Right atrium auricular region (tissue), 2 donors: Measurements from ENCODE around the gene USH2A. TPM values are rescaled to one million over a fixed set of nuclear protein-coding genes. Genes with fewer than 3 reads are reported as not detected.

Source experiments
- DNase-seq: peaks from one replicate; pipeline ENCODE4 v3.0.0-alpha.2; 2019; ENCODE audit warnings: low spot score
- H3K27ac ChIP-seq, 2 donors: fragments of 200-600 bp; sonication (generic); 1 replicate in 1 of 2; 2 replicates in 1 of 2; pipeline ENCODE4 v1.5.1; 2016 to 2019
- H3K27me3 ChIP-seq, 2 donors: fragments of 200-600 bp; sonication (generic); one replicate each; pipeline versions ENCODE4 v1.5.1 to v1.6.0; 2017 to 2019
- H3K36me3 ChIP-seq: fragments of 200-600 bp; sonication (generic); one replicate; pipeline ENCODE4 v1.5.1; 2016
- H3K4me1 ChIP-seq, 2 donors: fragments of 200-600 bp; sonication (generic); one replicate each; pipeline versions ENCODE4 v1.5.1 to v1.6.0; 2017 to 2019
- H3K4me3 ChIP-seq, 2 donors: fragments of 200-600 bp; sonication (generic); 1 replicate in 1 of 2; 2 replicates in 1 of 2; pipeline ENCODE4 v1.5.1; 2017 to 2019; ENCODE audit warnings: mild to moderate bottlenecking in 1 of 2, moderate library complexity in 1 of 2
- H3K9me3 ChIP-seq, 2 donors: fragments of 200-600 bp; sonication (generic); one replicate each; pipeline ENCODE4 v1.5.1; 2019
- total RNA-seq, 2 donors: library from RNA; depleted of rRNA; stranded (reverse); fragments of >200 nt; gene quantifications; one replicate each; pipeline ENCODE4 v1.1.0, GENCODE V29; 2016
- TF ChIP-seq, protein P1 (sequence below), 2 donors: fragments of 200-600 bp; sonication (generic); IDR thresholded peaks; one replicate each; pipeline ENCODE4 v1.5.1; 2019; ENCODE audit warnings: antibody characterized with exemption in 2 of 2

Gene USH2A
- total RNA-seq, 2 donors from 2014 or later: 2.4 to 5.6 TPM

DNA sequence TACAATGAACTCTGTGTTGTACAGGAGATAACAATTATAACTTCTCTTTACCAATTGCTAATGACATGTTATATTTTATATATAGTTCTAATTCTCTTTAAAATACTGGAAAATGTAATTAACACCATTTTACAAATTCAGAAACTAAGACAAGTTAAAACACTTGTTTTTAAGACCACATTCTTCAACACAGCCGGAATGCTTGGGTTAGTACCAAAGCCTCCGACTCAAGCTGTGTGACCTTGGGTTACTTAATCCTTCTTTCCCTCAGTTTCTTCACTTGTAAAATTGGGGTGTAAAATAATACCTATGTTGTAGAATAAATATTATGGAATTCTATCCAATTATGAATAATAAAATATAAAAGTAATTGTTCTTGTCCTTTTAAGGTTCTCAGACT lies 378.7 kb downstream of the USH2A start:
- H3K4me1 ChIP-seq: no peaks in the 10 kb centered on the region
- TF ChIP-seq, protein P1, sequence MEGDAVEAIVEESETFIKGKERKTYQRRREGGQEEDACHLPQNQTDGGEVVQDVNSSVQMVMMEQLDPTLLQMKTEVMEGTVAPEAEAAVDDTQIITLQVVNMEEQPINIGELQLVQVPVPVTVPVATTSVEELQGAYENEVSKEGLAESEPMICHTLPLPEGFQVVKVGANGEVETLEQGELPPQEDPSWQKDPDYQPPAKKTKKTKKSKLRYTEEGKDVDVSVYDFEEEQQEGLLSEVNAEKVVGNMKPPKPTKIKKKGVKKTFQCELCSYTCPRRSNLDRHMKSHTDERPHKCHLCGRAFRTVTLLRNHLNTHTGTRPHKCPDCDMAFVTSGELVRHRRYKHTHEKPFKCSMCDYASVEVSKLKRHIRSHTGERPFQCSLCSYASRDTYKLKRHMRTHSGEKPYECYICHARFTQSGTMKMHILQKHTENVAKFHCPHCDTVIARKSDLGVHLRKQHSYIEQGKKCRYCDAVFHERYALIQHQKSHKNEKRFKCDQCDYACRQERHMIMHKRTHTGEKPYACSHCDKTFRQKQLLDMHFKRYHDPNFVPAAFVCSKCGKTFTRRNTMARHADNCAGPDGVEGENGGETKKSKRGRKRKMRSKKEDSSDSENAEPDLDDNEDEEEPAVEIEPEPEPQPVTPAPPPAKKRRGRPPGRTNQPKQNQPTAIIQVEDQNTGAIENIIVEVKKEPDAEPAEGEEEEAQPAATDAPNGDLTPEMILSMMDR (IDR thresholded peaks at IDR 0.05): no peak
- DNase-seq: no peak
- H3K27ac ChIP-seq: no peak overlapping the region
- no peak overlapping the region for H3K4me3 ChIP-seq
- no peaks in the 10 kb centered on the region for H3K36me3 ChIP-seq
- H3K27me3 ChIP-seq: no peaks in the 10 kb centered on the region
- H3K9me3 ChIP-seq: no peaks in the 10 kb centered on the region

DNA sequence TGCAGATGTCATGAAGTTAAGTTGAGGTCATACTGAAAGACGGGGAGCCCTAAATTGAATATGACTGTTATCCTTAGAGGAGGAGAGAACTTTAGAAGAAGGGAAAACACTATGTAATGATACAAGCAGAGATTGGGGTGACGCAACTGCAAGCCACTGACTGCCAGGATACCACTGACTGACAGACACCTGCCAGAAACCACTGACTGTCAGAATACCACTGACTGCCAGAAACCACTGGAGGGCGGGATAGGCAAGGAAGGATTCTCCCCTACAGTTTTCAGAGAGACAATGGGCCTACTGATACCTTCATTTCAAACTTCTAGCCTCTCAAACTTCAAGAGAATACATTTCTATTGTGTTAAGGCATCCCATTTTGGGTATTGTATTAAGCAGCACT lies 388.7 kb downstream of the USH2A start:
- no peak for DNase-seq
- H3K36me3 ChIP-seq: no peaks in the 10 kb centered on the region

DNA sequence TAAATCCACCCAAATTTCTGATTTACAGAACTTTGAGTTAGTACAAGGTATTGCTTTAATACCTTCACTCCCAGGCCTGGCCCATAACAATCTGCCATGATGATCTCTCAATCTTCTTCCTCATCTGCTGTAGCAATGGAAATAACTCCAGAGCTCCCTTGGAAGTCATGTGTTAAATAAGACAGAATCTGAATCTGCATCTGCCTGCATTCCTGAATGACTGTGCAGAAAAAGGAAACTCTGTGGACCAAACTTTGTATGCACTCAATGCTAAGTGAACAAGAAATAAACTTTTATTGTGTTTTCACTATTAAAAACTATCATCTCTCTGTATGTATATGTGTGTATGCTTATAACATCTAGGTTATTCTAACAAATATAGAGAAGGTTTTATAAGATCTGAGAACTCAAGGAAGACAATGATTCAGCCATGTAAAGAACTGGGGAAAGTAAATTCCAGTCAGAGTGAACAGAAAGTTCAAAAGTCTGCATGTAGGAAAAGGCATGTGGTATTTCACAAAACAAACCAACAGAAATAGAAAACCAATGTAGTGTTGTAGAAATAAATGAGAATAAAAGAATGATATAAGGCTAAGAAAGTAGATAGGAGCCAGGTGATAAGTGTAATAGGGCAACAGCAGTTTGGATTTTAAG lies 390.2 kb downstream of the USH2A start:
- H3K36me3 ChIP-seq: no peaks in the 10 kb centered on the region
- no peaks in the 10 kb centered on the region for H3K9me3 ChIP-seq
- no peak overlapping the region for H3K27ac ChIP-seq
- H3K4me1 ChIP-seq: no peaks in the 10 kb centered on the region
- H3K27me3 ChIP-seq: no peaks in the 10 kb centered on the region
- no peak overlapping the region for H3K4me3 ChIP-seq
- TF ChIP-seq, protein P1 (IDR thresholded peaks at IDR 0.05): no peak
- DNase-seq: no peak

More for the DNA sequence above, 388.7 kb downstream of the USH2A start:
- Histone ChIP-seq H3K4me3 (no peak overlapping the region), H3K9me3 (no peaks in the 10 kb centered on the region), H3K27ac (no peak overlapping the region), H3K4me1 (no peaks in the 10 kb centered on the region), H3K27me3 (no peaks in the 10 kb centered on the region)
- TF ChIP-seq, protein P1 (IDR thresholded peaks at IDR 0.05): no peak

DNA sequence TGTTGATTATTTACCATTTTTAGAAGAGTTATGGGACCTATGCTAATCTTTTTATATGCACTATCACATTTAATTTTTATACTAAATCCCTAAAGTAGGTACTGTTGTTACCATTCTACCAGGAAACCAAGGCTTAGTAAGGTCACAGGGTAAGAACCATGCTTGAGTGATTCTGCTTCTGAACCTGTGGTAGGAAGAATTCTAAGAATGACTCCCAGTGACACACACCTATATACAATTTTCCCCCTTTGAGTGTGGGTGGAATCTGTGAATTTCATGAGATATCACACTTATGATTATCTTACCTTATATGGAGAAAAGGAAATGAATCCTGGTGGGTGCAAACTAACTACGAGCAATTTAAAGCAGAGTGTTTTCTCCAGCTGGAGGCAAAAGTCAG lies 391.0 kb downstream of the USH2A start:
- H3K4me1 ChIP-seq: no peaks in the 10 kb centered on the region
- TF ChIP-seq, protein P1 (IDR thresholded peaks at IDR 0.05): no peak
- no peaks in the 10 kb centered on the region for H3K27me3 ChIP-seq
- no peaks in the 10 kb centered on the region for H3K9me3 ChIP-seq
- H3K4me3 ChIP-seq: no peak overlapping the region
- DNase-seq: no peak
- H3K27ac ChIP-seq: no peak overlapping the region
- H3K36me3 ChIP-seq: no peaks in the 10 kb centered on the region

DNA sequence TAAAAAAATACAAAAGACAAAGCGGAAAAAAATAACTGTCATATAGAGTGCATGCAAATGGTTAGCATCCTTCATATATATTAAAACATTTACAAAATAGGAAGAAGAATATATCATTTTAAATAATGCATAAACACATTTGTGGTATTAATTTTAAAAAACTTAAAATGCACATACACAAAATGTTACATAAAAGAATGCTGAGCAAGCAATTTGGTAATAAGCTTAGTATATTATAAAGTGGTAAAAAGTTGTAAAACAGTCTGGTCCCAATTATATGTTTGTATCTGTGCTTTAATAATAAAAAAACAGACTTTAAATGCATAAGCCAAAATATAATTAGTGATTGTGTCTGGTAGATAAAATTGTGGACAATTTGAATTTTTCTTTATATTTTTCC lies 394.6 kb downstream of the USH2A start:
- H3K27me3 ChIP-seq: no peaks in the 10 kb centered on the region
- DNase-seq: no peak
- TF ChIP-seq, protein P1 (IDR thresholded peaks at IDR 0.05): no peak
- no peaks in the 10 kb centered on the region for H3K4me1 ChIP-seq
- H3K4me3 ChIP-seq: no peak overlapping the region
- H3K9me3 ChIP-seq: no peaks in the 10 kb centered on the region
- H3K36me3 ChIP-seq: no peaks in the 10 kb centered on the region
- no peak overlapping the region for H3K27ac ChIP-seq

DNA sequence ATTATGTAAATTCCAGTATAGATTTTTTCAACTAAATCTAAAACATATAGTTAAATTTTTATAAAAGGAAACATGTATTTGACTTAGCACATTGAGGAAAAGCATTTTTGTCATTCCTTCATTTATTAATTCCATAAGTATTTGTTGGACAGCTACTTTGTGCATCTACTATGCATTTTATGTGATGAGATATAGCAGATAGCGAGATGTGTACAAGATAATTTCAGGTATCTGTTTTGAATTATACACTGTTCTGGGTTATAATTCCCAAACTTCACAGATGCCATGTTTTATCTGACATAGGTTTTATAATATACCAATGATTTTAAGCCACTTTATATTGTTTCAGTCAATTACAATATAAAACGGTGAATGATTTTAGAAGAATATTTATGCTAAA lies 398.7 kb downstream of the USH2A start:
- H3K9me3 ChIP-seq: no peaks in the 10 kb centered on the region
- TF ChIP-seq, protein P1 (IDR thresholded peaks at IDR 0.05): no peak
- no peak for DNase-seq

More for the DNA sequence above, 398.7 kb downstream of the USH2A start:
- H3K4me3 ChIP-seq: no peak overlapping the region
- no peaks in the 10 kb centered on the region for H3K36me3 ChIP-seq
- H3K27me3 ChIP-seq: no peaks in the 10 kb centered on the region
- H3K4me1 ChIP-seq: no peaks in the 10 kb centered on the region
- no peak overlapping the region for H3K27ac ChIP-seq
